ENCODE measurements around the gene GMCL2. TPM values are rescaled to one million over a fixed set of nuclear protein-coding genes. Genes with fewer than 3 reads are reported as not detected.

Gene GMCL2
- total and polyA plus RNA-seq, 2 donors from 2014 or later = not detected

- no peak for FAIRE-seq
- Histone ChIP-seq H3K27me3 (ENCODE audit: control insufficient read depth, insufficient read depth, low read length) (no peaks in the 10 kb centered on the region), H3K9me3 (ENCODE audit: control insufficient read depth in 2 of 3, insufficient read depth in 1 of 3, low read length in 3 of 3) (no peaks in the 10 kb centered on the region), H3K27ac (ENCODE audit: low read depth in 2 of 2, low read length in 2 of 2) (no peak overlapping the region), H3K9ac (ENCODE audit: low read length in 3 of 3) (peak overlapping the region; percentile 61 to 80 (median 63)), H3K36me3 (ENCODE audit: control insufficient read depth in 2 of 3, insufficient read depth in 3 of 3, low read length in 3 of 3) (peaks cover 2 to 30% (median 17%) of the 10 kb centered on the region in 3 donors), H3K4me3 (ENCODE audit: low read length in 3 of 3) (peak overlapping the region; percentile 75 to 88 (median 83)), H3K4me1 (ENCODE audit: control insufficient read depth in 2 of 3, insufficient read depth in 2 of 3, low read depth in 1 of 3, low read length in 3 of 3) (peaks cover 0 to 8% (median 5%) of the 10 kb centered on the region in 3 donors)
- no peak for TF ChIP-seq CTCF (IDR thresholded peaks at IDR 0.05; ENCODE audit: borderline replicate concordance, extremely low read depth, insufficient read depth)
- no peak for DNase-seq
- intact Hi-C loops (cut with DNase I) = no loop called here
These were observed 34.4 kb downstream of the GMCL2 start for GRCh38 chr5:178152491-178153444.

GRCh38 chr5:178150977-178151734 lies 36.0 kb downstream of the GMCL2 start:
- FAIRE-seq (no peak), DNase-seq (no peak)
- Histone ChIP-seq H3K9ac (ENCODE audit: low read length in 3 of 3) (no peak overlapping the region), H3K4me3 (ENCODE audit: low read length in 3 of 3) (no peak overlapping the region), H3K4me1 (ENCODE audit: control insufficient read depth in 2 of 3, insufficient read depth in 2 of 3, low read depth in 1 of 3, low read length in 3 of 3) (peaks cover 0 to 8% (median 5%) of the 10 kb centered on the region in 3 donors), H3K36me3 (ENCODE audit: control insufficient read depth in 2 of 3, insufficient read depth in 3 of 3, low read length in 3 of 3) (peaks cover 9 to 44% (median 33%) of the 10 kb centered on the region in 3 donors), H3K27me3 (ENCODE audit: control insufficient read depth, insufficient read depth, low read length) (no peaks in the 10 kb centered on the region), H3K27ac (ENCODE audit: low read depth in 2 of 2, low read length in 2 of 2) (no peak overlapping the region), H3K9me3 (ENCODE audit: control insufficient read depth in 2 of 3, insufficient read depth in 1 of 3, low read length in 3 of 3) (no peaks in the 10 kb centered on the region)
- no peak for TF ChIP-seq CTCF (IDR thresholded peaks at IDR 0.05; ENCODE audit: borderline replicate concordance, extremely low read depth, insufficient read depth)
- intact Hi-C loops (cut with DNase I) = no loop called here

- H3K36me3 ChIP-seq (ENCODE audit: control insufficient read depth in 2 of 3, insufficient read depth in 3 of 3, low read length in 3 of 3) = peaks cover 9 to 46% (median 35%) of the 10 kb centered on the region in 3 donors
- FAIRE-seq = no peak
- intact Hi-C loops (cut with DNase I) = loop anchor here (5.0 kb wide), 1 partner anchor 72 kb away; no protein-coding TSS in a partner anchor
These were observed 37.8 kb downstream of the GMCL2 start for GRCh38 chr5:178149199-178149932.

More at GRCh38 chr5:178149199-178149932, 37.8 kb downstream of the GMCL2 start:
- H3K27ac ChIP-seq (ENCODE audit: low read depth in 2 of 2, low read length in 2 of 2) = no peak overlapping the region
- no peak overlapping the region for H3K9ac ChIP-seq (ENCODE audit: low read length in 3 of 3)
- H3K9me3 ChIP-seq (ENCODE audit: control insufficient read depth in 2 of 3, insufficient read depth in 1 of 3, low read length in 3 of 3) = no peaks in the 10 kb centered on the region
- H3K4me3 ChIP-seq (ENCODE audit: low read length in 3 of 3) = no peak overlapping the region
- no peak for DNase-seq
- peaks cover 0 to 8% (median 5%) of the 10 kb centered on the region in 3 donors for H3K4me1 ChIP-seq (ENCODE audit: control insufficient read depth in 2 of 3, insufficient read depth in 2 of 3, low read depth in 1 of 3, low read length in 3 of 3)
- H3K27me3 ChIP-seq (ENCODE audit: control insufficient read depth, insufficient read depth, low read length) = no peaks in the 10 kb centered on the region
- no peak for TF ChIP-seq CTCF (IDR thresholded peaks at IDR 0.05; ENCODE audit: borderline replicate concordance, extremely low read depth, insufficient read depth)
